Stimulated activated CD4-positive, alpha-beta T cell treated with anti-CD3 and anti-CD28 coated beads, TNF-alpha, amount 100 ng/mL, for 1 hour (primary cell): ENCODE data around the gene NLRC3.
"Not testable (repeated sequence)": the region's sequence is repeated elsewhere in the genome, so short reads cannot be mapped to it uniquely, and the experiment has no call there.

ENCODE experiments used
- DNase-seq, 3 donors: peaks; one replicate each; pipeline ENCODE4 v3.0.0-alpha.2; 2020; ENCODE audit warnings: low read depth in 3 of 3, low spot score in 1 of 3

The NLRC3 gene

GRCh38 chr16:3577302-3577752, at the start of gene NLRC3:
Gene NLRC3 (minus strand): TSS chr16:3577403. CDS start chr16:3565036, 12,367 bp downstream.
- DNase-seq: peak in 1 of 3 donors; percentile 28

- no peak for DNase-seq
Observed at GRCh38 chr16:3625911-3626732, 48.9 kb upstream of the NLRC3 start.

- no peak for DNase-seq
Observed at GRCh38 chr16:3625331-3625730, 48.1 kb upstream of the NLRC3 start.

- DNase-seq: no peak
Observed at GRCh38 chr16:3623642-3624041, 46.4 kb upstream of the NLRC3 start.

GRCh38 chr16:3618769-3619141, 41.6 kb upstream of the NLRC3 start:
- DNase-seq: no peak

- no peak for DNase-seq
Observed at GRCh38 chr16:3612510-3613466, 35.6 kb upstream of the NLRC3 start.

GRCh38 chr16:3611146-3611975, 34.2 kb upstream of the NLRC3 start, which contains the start of gene SLX4:
Gene SLX4 (minus strand): TSS chr16:3611606. CDS start chr16:3608964, 2,642 bp downstream.
- DNase-seq: peak; percentile 81 to 87 (median 86)

GRCh38 chr16:3610698-3611145, 33.5 kb upstream of the NLRC3 start:
- DNase-seq: no peak

GRCh38 chr16:3609895-3610697, 32.9 kb upstream of the NLRC3 start:
- DNase-seq: no peak

GRCh38 chr16:3608976-3609375, 31.8 kb upstream of the NLRC3 start:
- not testable (repeated sequence) for DNase-seq

GRCh38 chr16:3608069-3608468, 30.9 kb upstream of the NLRC3 start:
- no peak for DNase-seq

- no peak for DNase-seq
Observed at GRCh38 chr16:3607634-3608033, 30.4 kb upstream of the NLRC3 start.

- DNase-seq: no peak
Observed at GRCh38 chr16:3607161-3607560, 30.0 kb upstream of the NLRC3 start.

GRCh38 chr16:3606441-3606840, 29.2 kb upstream of the NLRC3 start:
- DNase-seq: no peak

- DNase-seq: no peak
Observed at GRCh38 chr16:3602320-3602653, 25.1 kb upstream of the NLRC3 start.

GRCh38 chr16:3601614-3602319, 24.6 kb upstream of the NLRC3 start:
- DNase-seq: no peak

- no peak for DNase-seq
Observed at GRCh38 chr16:3599922-3600321, 22.7 kb upstream of the NLRC3 start.

- no peak for DNase-seq
Observed at GRCh38 chr16:3599121-3599520, 21.9 kb upstream of the NLRC3 start.

GRCh38 chr16:3598236-3598635, 21.0 kb upstream of the NLRC3 start:
- DNase-seq: no peak
